Large intestine (tissue), 3 donors: Measurements from ENCODE around the gene FSTL4. TPM values are rescaled to one million over a fixed set of nuclear protein-coding genes. Genes with fewer than 3 reads are reported as not detected.
A peak's percentile ranks its signal among the peaks of the same experiment; 100 is the strongest.
"Not testable (repeated sequence)": the region's sequence is repeated elsewhere in the genome, so short reads cannot be mapped to it uniquely, and the experiment has no call there.

Source experiments
- DNase-seq, 2 donors: peaks; one replicate each; pipeline versions ENCODE4 v3.0.0 to v3.0.0-alpha.2; 2013
- H3K27ac ChIP-seq: one replicate; pipeline ENCODE4 v1.5.1; 2013; ENCODE audit warnings: low read length
- H3K27me3 ChIP-seq: 2 replicates; pipeline ENCODE4 v1.6.1; 2013; ENCODE audit warnings: low read length; ENCODE audit not compliant: control insufficient read depth, insufficient read depth
- H3K36me3 ChIP-seq: 2 replicates; pipeline ENCODE4 v1.6.1; 2013; ENCODE audit warnings: low read length; ENCODE audit not compliant: control insufficient read depth, insufficient read depth
- H3K4me1 ChIP-seq: one replicate; pipeline ENCODE4 v1.6.1; 2013; ENCODE audit warnings: low read length; ENCODE audit not compliant: control insufficient read depth, insufficient read depth
- H3K4me3 ChIP-seq: one replicate; pipeline ENCODE4 v1.5.1; 2013; ENCODE audit warnings: low read length
- H3K9me3 ChIP-seq: one replicate; pipeline ENCODE4 v1.6.1; 2013; ENCODE audit warnings: mild to moderate bottlenecking, low read depth, low read length, moderate library complexity; ENCODE audit not compliant: control insufficient read depth
- WGBS: methylation state at CpG from one replicate; pipeline ENCODE4 v1.1.5; 2013; ENCODE audit warnings: low lambda C conversion rate; ENCODE audit not compliant: insufficient coverage; 5-methylcytosine and 5-hydroxymethylcytosine counted together
- polyA plus RNA-seq: library from polyadenylated mRNA; unstranded; fragments of 120-200 nt; gene quantifications from one replicate; pipeline ENCODE4 v1.2.1, GENCODE V29; 2013

FSTL4 gene
- polyA plus RNA-seq, 1 donor, result 1.4 TPM

DNA sequence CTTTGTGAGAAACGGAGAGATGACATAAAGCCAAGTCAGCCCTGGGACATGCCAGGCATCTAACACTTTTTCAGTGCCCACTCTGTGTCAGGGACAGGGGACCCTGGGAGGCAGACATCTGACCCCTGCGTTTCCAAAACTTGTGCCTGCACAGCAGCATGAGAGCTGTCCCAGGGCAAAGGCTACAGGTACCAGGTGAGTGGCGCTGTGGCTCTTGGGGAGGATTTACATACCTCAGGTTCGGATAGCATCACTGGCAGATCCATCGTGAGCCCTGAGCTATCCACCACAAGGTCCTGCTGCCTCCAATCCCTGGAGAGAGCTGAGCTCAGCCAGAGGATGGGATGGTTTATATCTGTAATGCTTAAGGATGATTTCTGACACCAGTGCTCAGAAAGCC lies 52.4 kb downstream of the FSTL4 start:
- no peak overlapping the region for H3K27ac ChIP-seq
- no peaks in the 10 kb centered on the region for H3K4me1 ChIP-seq
- no peak overlapping the region for H3K4me3 ChIP-seq
- H3K9me3 ChIP-seq, result no peaks in the 10 kb centered on the region
- WGBS, result no CpG with 5 or more reads among the region's 5 CpGs
- no peak for DNase-seq
- H3K36me3 ChIP-seq, result no peaks in the 10 kb centered on the region
- peaks cover 13% of the 10 kb centered on the region for H3K27me3 ChIP-seq

- no peak overlapping the region for H3K4me3 ChIP-seq
- no peak for DNase-seq
- no peaks in the 10 kb centered on the region for H3K4me1 ChIP-seq
- no peaks in the 10 kb centered on the region for H3K36me3 ChIP-seq
- H3K27me3 ChIP-seq, result peaks cover 16% of the 10 kb centered on the region
- H3K9me3 ChIP-seq, result no peaks in the 10 kb centered on the region
- no peak overlapping the region for H3K27ac ChIP-seq
- WGBS, result no CpG with 5 or more reads among the region's 4 CpGs
Measured at GRCh38 chr5:133556551-133556950, 55.8 kb downstream of the FSTL4 start.

GRCh38 chr5:133554279-133554678 lies 58.1 kb downstream of the FSTL4 start:
- H3K4me1 ChIP-seq, result no peaks in the 10 kb centered on the region
- H3K9me3 ChIP-seq, result no peaks in the 10 kb centered on the region
- H3K36me3 ChIP-seq, result no peaks in the 10 kb centered on the region
- no peak overlapping the region for H3K4me3 ChIP-seq
- H3K27ac ChIP-seq, result no peak overlapping the region
- H3K27me3 ChIP-seq, result peaks cover 13% of the 10 kb centered on the region
- DNase-seq, result no peak
- WGBS, result no CpG with 5 or more reads among the region's 6 CpGs

GRCh38 chr5:133552925-133553525 lies 59.3 kb downstream of the FSTL4 start:
- H3K27ac ChIP-seq, result no peak overlapping the region
- H3K9me3 ChIP-seq, result no peaks in the 10 kb centered on the region
- no CpG with 5 or more reads among the region's 13 CpGs for WGBS
- H3K36me3 ChIP-seq, result no peaks in the 10 kb centered on the region
- H3K4me3 ChIP-seq, result no peak overlapping the region
- peak; percentile 35 to 36 for DNase-seq
- H3K27me3 ChIP-seq, result peaks cover 6% of the 10 kb centered on the region
- no peaks in the 10 kb centered on the region for H3K4me1 ChIP-seq

DNA sequence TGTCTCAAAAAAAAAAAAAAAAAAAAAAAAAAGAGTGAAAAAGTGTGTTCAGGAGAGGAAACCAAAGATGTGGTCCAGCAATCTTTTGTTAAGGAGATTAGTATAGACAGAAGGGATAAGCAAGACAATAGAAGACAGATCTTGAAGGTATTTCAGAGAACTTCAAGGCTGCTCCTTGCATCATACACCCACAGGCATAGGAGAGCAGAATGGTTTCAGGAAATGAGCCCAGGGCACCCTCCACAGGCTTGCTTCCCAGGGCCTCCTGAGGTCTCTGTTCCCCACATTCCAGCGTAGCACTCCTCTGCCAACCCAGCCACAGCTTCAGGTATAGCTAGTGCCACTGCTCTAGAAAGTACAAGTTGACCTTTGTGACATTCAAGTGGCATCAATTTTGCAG lies 65.8 kb downstream of the FSTL4 start:
- H3K9me3 ChIP-seq, result no peaks in the 10 kb centered on the region
- peaks cover 3% of the 10 kb centered on the region for H3K27me3 ChIP-seq
- no peaks in the 10 kb centered on the region for H3K4me1 ChIP-seq
- no peak overlapping the region for H3K4me3 ChIP-seq
- no peak for DNase-seq
- H3K27ac ChIP-seq, result no peak overlapping the region
- H3K36me3 ChIP-seq, result no peaks in the 10 kb centered on the region
- no CpG with 5 or more reads among the region's 1 CpG for WGBS

DNA sequence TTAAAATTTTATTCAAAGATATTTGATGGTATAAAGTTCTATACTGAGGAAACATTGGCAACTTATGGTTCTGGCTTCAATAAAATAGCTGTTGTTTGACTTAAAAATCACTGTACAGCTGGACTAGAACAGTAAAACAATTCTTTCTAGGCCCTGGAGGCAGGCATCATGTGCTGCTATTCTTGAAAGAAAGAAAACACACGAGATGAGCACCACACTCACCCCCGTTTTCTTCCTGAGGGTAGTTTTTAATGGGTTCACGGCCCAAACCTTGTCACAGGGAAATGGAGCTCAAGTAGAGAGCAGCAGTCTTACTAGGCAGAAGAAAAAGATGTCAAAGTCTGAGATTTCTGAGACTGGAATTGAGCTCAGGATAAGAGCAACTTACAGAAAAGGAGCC lies 68.0 kb downstream of the FSTL4 start:
- DNase-seq, result no peak
- Histone ChIP-seq H3K27ac (no peak overlapping the region), H3K36me3 (no peaks in the 10 kb centered on the region), H3K9me3 (no peaks in the 10 kb centered on the region), H3K4me3 (no peak overlapping the region), H3K27me3 (peaks cover 5% of the 10 kb centered on the region), H3K4me1 (no peaks in the 10 kb centered on the region)
- no CpG with 5 or more reads among the region's 3 CpGs for WGBS

GRCh38 chr5:133539818-133540217 lies 72.5 kb downstream of the FSTL4 start:
- Histone ChIP-seq H3K27ac (no peak overlapping the region), H3K27me3 (peaks cover 9% of the 10 kb centered on the region), H3K9me3 (no peaks in the 10 kb centered on the region), H3K4me1 (no peaks in the 10 kb centered on the region), H3K4me3 (no peak overlapping the region), H3K36me3 (no peaks in the 10 kb centered on the region)
- no peak for DNase-seq
- WGBS, result no CpG with 5 or more reads among the region's 1 CpG

- no peak for DNase-seq
- Histone ChIP-seq H3K36me3 (no peaks in the 10 kb centered on the region), H3K4me1 (no peaks in the 10 kb centered on the region), H3K27ac (no peak overlapping the region), H3K9me3 (no peaks in the 10 kb centered on the region), H3K27me3 (peaks cover 9% of the 10 kb centered on the region), H3K4me3 (no peak overlapping the region)
- WGBS, result no CpG with 5 or more reads among the region's 7 CpGs
Measured at GRCh38 chr5:133538718-133539117, 73.6 kb downstream of the FSTL4 start.

- not testable (repeated sequence) for H3K36me3 ChIP-seq, DNase-seq, H3K9me3 ChIP-seq, H3K4me1 ChIP-seq, H3K27ac ChIP-seq, H3K4me3 ChIP-seq, H3K27me3 ChIP-seq
- WGBS, result no CpG with 5 or more reads among the region's 13 CpGs
Measured at GRCh38 chr5:133535241-133535929, 77.0 kb downstream of the FSTL4 start.

- Histone ChIP-seq H3K36me3 (no peaks in the 10 kb centered on the region), H3K4me3 (no peak overlapping the region), H3K27me3 (peaks cover 3% of the 10 kb centered on the region), H3K4me1 (no peaks in the 10 kb centered on the region), H3K9me3 (no peaks in the 10 kb centered on the region), H3K27ac (no peak overlapping the region)
- WGBS, result no CpG with 5 or more reads among the region's 2 CpGs
- no peak for DNase-seq
Measured at GRCh38 chr5:133534566-133534965, 77.8 kb downstream of the FSTL4 start.

DNA sequence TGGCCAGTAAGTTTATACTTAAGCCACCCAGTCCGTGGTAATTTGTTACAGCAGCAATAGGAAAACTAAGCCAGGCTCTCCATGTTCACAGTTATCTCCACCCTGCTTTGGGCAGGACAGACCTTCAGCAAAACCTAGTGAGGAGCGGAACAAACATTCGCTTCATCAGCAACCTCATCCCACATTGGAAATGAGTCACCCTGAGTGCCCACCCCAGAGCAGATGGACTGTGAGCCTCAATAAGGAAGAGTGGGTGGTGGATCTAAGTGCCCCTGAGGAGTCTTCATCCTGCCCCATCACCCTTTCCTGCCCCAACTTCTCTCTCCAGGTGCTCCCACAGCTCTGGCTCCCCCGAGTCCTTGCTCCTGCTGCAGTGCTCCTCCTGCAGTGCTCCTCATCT lies 78.8 kb downstream of the FSTL4 start:
- no peaks in the 10 kb centered on the region for H3K4me1 ChIP-seq
- H3K36me3 ChIP-seq, result no peaks in the 10 kb centered on the region
- H3K27me3 ChIP-seq, result peaks cover 2% of the 10 kb centered on the region
- no peak overlapping the region for H3K27ac ChIP-seq
- no peak for DNase-seq
- 88% methylated on average over 1 of the region's 4 CpGs for WGBS
- H3K4me3 ChIP-seq, result no peak overlapping the region
- no peaks in the 10 kb centered on the region for H3K9me3 ChIP-seq
